Astrocyte of the cerebellum (primary cell): ENCODE results near the gene ALKBH2.

Experiments used
- DNase-seq: peaks from one replicate; pipeline ENCODE4 v3.0.0-alpha.2; 2011; ENCODE audit warnings: low read depth
- H3K4me3 ChIP-seq: 2 replicates; pipeline ENCODE4 v1.5.1; 2011; ENCODE audit warnings: mild to moderate bottlenecking, low read depth, low read length, moderate library complexity
- in situ Hi-C: cut with HindIII; loops from 2 replicates; pipeline ENCODE4 v1.10.0; 2017; ENCODE audit warnings: low sequenced_read_pairs
- TF ChIP-seq, protein P1 (sequence below): IDR thresholded peaks from 2 replicates; pipeline ENCODE4 v1.5.1; 2012; ENCODE audit warnings: low read length, low read depth, moderate library complexity, mild to moderate bottlenecking; ENCODE audit errors: missing control alignments

Gene ALKBH2

DNA sequence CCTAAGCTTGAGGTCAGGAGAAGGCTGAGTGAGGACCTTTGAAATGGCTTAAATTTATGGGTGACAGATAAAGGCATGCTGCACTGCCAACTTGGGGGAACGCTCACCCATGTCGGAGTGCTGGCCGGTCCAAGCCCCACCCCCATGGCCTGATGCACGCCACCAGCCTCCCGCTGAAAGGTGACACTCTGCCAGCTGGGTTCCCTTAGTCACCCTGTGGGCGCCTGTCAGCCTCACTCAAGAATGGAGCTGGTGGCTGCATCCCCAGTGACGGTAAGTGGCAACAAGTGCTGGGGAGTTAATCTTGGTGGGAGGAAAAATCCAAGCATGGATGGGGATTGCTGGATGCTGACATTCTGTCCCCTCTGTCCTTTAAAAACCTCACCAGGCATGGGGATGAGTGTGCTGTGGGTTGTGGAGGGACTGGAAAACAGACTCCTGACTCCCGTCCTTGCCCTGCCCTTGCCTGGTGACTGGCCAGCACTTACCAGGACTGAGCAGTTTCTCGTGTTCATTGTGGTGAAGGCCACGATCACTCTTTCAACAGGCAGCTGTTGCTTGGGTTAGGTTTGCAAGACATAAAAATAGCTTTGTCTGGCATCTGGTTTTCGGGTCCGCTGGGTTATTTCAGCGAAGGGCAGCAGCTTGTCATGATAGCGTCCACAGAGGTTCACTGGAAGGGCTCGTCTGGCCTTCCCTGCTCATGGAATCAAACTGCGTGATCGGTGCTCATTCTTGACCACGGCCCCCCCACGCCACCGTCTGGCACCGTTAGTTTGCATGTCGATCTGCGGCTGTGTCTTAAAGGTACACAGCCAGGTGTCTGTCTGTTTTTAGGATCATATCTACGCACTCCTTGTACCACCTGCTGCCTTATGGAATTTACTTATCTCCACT is 38.1 kb upstream of the ALKBH2 start:
- no peak overlapping the region for H3K4me3 ChIP-seq
- TF ChIP-seq, protein P1, sequence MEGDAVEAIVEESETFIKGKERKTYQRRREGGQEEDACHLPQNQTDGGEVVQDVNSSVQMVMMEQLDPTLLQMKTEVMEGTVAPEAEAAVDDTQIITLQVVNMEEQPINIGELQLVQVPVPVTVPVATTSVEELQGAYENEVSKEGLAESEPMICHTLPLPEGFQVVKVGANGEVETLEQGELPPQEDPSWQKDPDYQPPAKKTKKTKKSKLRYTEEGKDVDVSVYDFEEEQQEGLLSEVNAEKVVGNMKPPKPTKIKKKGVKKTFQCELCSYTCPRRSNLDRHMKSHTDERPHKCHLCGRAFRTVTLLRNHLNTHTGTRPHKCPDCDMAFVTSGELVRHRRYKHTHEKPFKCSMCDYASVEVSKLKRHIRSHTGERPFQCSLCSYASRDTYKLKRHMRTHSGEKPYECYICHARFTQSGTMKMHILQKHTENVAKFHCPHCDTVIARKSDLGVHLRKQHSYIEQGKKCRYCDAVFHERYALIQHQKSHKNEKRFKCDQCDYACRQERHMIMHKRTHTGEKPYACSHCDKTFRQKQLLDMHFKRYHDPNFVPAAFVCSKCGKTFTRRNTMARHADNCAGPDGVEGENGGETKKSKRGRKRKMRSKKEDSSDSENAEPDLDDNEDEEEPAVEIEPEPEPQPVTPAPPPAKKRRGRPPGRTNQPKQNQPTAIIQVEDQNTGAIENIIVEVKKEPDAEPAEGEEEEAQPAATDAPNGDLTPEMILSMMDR = no peak
- no peak for DNase-seq
- in situ Hi-C loops = no loop called here

DNA sequence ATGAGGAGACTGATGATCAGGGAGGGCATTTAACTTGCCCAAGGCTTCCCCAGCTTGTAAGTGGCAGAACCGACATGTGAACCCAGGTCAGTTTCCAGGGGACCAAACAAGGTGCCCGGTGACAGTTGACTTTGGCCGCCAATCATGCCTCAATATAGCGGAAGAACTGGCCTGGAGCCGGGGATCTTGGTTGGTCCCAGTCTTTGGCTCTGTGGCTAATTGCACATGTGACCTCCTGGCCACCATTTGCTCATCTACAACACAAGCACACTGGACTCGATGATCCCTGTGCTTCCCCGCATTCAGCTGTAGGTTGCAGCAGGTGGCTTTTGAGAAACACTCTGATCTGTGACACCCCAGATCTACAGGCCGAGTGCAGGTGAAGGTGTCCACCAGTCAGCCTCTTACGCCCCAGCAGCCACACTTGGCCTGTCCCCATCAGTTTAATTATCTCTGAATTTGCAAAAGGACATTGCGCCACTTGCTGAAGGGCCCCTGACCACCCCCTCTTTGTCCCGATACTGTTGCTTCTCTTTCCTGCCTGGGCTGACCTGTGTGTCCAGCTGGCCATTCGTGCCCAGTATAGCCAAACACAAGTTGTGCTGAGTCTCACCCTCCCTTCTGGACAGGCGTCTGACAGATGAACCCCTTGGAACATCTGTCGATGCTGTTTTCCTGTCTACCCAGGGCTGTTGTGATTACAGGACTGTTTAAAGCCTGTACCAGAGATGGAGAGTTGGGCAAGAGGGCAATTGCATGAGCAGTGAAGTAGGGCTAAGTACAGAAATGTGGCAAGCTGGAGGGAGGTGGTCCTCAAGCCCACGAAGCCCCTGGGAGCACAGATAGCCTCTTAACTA is 37.3 kb upstream of the ALKBH2 start:
- DNase-seq = no peak
- in situ Hi-C loops = no loop called here
- TF ChIP-seq, protein P1 = no peak
- H3K4me3 ChIP-seq = no peak overlapping the region

DNA sequence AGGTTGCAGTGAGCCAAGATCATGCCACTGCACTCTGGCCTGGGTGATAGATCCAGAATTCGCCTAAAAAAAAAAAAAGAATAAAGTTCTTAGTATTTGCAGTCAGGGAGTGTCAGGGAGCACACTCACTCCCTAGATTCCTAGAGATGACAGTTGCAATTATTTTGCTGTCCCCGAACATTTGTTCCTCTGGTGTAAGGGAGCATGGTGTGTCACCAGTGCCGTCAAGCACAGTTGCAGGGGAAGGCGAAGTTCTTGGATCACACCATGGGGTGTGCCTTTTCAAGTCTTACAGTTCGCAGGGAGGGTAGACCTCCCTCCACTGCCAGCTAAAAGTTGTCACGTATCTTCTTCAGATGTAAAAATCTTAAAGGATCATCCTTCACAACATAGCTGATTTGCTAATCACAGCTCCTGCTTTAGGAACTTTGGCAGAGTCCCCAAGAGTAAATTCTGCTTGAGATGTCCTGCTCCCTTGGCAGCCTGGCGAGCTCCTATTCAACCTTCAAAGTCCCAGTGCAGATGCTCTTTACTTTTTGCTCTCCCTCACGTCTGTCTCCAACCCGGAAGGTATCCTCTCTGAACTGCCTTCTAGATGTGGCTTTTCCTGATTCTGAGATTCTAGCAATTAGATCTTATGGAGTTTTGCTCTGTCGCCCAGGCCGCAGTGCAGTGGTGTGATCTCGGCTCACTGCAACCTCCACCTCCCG is 34.4 kb upstream of the ALKBH2 start:
- no peak overlapping the region for H3K4me3 ChIP-seq
- in situ Hi-C loops = no loop called here
- no peak for DNase-seq
- TF ChIP-seq, protein P1 = no peak

DNA sequence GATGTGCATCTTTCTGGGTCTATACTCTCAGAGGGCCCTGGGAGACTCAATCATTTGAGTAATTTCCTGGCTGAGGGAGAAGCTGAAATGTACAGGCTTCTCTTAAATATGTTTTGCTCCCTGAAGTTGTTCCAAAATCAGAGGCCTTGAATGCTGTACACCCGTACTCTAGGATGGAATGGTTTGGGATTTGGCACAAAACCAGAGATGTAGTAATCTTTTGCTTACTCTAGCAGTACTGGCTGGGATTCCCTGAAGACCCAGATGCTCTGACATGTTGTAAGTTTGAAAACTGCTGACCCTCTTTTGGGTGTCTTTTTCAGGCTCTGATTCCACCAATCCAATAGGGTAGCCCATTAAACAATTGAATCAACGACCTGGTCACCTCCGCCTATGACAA is 33.5 kb upstream of the ALKBH2 start:
- TF ChIP-seq, protein P1 = no peak
- H3K4me3 ChIP-seq = no peak overlapping the region
- DNase-seq = no peak
- in situ Hi-C loops = no loop called here

DNA sequence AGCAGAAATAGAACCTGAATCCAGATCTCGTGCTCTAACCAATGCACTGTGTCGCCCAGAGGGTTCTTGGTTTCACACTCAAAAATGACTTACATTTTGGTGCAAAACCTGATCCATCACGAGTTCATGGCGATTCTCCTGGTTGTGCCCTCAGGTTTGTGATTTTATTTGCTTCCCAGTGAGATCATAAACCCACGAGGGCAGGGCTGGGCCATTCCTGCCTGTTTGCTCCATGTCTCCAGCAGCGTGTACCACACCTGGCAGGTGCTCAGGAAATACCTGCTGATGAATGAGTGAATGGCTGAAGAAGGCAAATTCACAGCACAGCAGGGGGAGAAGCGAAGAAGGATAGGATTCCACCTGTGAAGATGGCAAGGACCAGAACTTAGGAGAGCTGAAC is 32.5 kb upstream of the ALKBH2 start:
- TF ChIP-seq, protein P1 = no peak
- in situ Hi-C loops = no loop called here
- DNase-seq = no peak
- H3K4me3 ChIP-seq = no peak overlapping the region

DNA sequence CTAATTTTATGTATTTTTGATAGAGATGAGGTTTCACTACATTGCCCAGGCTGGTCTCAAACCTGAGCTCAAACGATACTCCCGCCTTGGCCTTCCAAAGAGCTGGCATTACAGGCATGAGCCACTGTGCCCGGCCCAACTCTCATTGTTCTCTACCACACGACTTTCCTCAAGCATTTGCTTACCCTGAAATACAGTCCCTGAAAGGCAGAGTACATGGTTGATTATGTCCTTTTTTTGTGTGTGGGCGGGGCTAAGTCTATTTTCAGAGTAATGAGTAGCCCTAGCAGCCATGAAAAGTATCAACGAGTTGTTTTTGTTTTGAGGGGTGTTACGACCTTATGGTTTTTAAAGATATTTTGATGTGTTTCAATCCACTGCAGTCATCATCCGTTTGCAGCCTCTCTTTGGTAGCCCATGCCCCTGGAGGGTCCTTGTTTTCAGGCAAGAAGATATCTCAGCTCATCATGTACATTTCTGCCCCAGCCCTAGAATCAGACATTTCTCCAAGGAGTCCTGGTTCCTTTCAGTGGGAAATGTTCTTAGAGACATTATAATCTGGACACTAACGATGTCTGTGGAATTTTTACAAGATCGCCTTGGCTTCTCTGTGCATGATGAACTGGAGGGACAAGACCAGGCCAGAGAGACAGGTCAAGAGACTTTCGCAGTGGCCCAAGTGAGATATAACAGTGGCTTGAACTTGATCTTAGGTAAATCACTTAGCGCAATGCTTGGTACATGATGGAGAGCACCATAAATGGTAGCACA is 31.8 kb upstream of the ALKBH2 start:
- TF ChIP-seq, protein P1 = no peak
- no peak overlapping the region for H3K4me3 ChIP-seq
- in situ Hi-C loops = loop anchor here (25.0 kb wide), 1 partner anchor 262 kb away; no protein-coding TSS in a partner anchor
- DNase-seq = no peak
